IMR-90 (cell line): ENCODE measurements around the gene HOXB2. TPM values are rescaled to one million over a fixed set of nuclear protein-coding genes. Genes with fewer than 3 reads are reported as not detected.

Experiments
- ATAC-seq: fragments of 200-7000 bp; cut with Tn5 transposase; 2 replicates; pipeline ENCODE4 v1.9.1; 2020; ENCODE audit warnings: low read depth, mild to moderate bottlenecking, moderate library complexity
- BruUV-seq: library from RNA; stranded (reverse); fragments of 400-500 nt; replicated peaks from 2 replicates; lab custom pipeline; 2021; lab: Mats Ljungman, UMichigan
- CTCF ChIA-PET: fragments of 300-600 bp; formaldehyde crosslinking; extraction: SDS; loops from one replicate; lab custom pipeline; 2021; ENCODE audit warnings: antibody characterized with exemption; lab: Yijun Ruan, JAX
- POLR2A ChIA-PET: fragments of 300-600 bp; sonication (Branson Sonifier 250); formaldehyde crosslinking; loops from one replicate; lab custom pipeline; 2022; ENCODE audit warnings: antibody characterized with exemption; ENCODE audit not compliant: unreplicated experiment; lab: Charles Lee
- DNase-seq: peaks from one replicate; pipeline ENCODE4 v3.0.0; 2013
- H2AFZ ChIP-seq: replicated peaks from 2 replicates; pipeline ENCODE3; 2013; ENCODE audit warnings: low read length, mild to moderate bottlenecking; ENCODE audit not compliant: poor library complexity
- H2AK5ac ChIP-seq: 2 replicates; pipeline ENCODE4 v1.6.1; 2013; ENCODE audit warnings: low read depth, low read length, inconsistent platforms
- H2AK9ac ChIP-seq: replicated peaks from 2 replicates; pipeline ENCODE3; 2013; ENCODE audit warnings: mild to moderate bottlenecking, low read depth, low read length, moderate library complexity; ENCODE audit not compliant: poor library complexity
- H2BK120ac ChIP-seq: 2 replicates; pipeline ENCODE4 v1.6.1; 2013; ENCODE audit warnings: low read depth, low read length, inconsistent platforms
- H2BK15ac ChIP-seq: 3 replicates; pipeline ENCODE4 v1.6.1; 2013; ENCODE audit warnings: low read depth, low read length, inconsistent platforms
- H2BK20ac ChIP-seq: 2 replicates; pipeline ENCODE4 v1.6.1; 2013; ENCODE audit warnings: low read depth, mild to moderate bottlenecking, inconsistent platforms, low read length, moderate library complexity
- H2BK5ac ChIP-seq: 2 replicates; pipeline ENCODE4 v1.6.1; 2013; ENCODE audit warnings: mild to moderate bottlenecking, low read depth, low read length, inconsistent platforms; ENCODE audit not compliant: poor library complexity, severe bottlenecking
- H3K14ac ChIP-seq: replicated peaks from 2 replicates; pipeline ENCODE4 v1.6.1; 2013; ENCODE audit warnings: low read depth, low read length, inconsistent platforms
- H3K18ac ChIP-seq: 2 replicates; pipeline ENCODE4 v1.6.1; 2013; ENCODE audit warnings: low read depth, low read length, control low read depth
- H3K23ac ChIP-seq: 2 replicates; pipeline ENCODE4 v1.6.1; 2013; ENCODE audit warnings: low read depth, low read length, inconsistent platforms
- H3K27ac ChIP-seq: 2 replicates; pipeline ENCODE4 v1.5.1; 2013; ENCODE audit warnings: mild to moderate bottlenecking, control low read depth, low read length; ENCODE audit not compliant: insufficient read depth
- H3K27me3 ChIP-seq: 2 replicates; pipeline ENCODE4 v1.6.1; 2013; ENCODE audit warnings: low read length; ENCODE audit not compliant: control insufficient read depth, insufficient read depth
- H3K36me3 ChIP-seq: 2 replicates; pipeline ENCODE4 v1.6.1; 2013; ENCODE audit warnings: low read length, mixed read lengths; ENCODE audit not compliant: control insufficient read depth, insufficient read depth
- H3K4ac ChIP-seq: 2 replicates; pipeline ENCODE4 v1.6.1; 2013; ENCODE audit warnings: low read depth, low read length, inconsistent platforms
- H3K4me1 ChIP-seq: 2 replicates; pipeline ENCODE4 v1.6.1; 2013; ENCODE audit warnings: low read length, mixed read lengths; ENCODE audit not compliant: control insufficient read depth, insufficient read depth
- H3K4me2 ChIP-seq: 2 replicates; pipeline ENCODE4 v1.6.1; 2013; ENCODE audit warnings: low read depth, mild to moderate bottlenecking, control low read depth, low read length, moderate library complexity
- H3K4me3 ChIP-seq: 2 replicates; pipeline ENCODE4 v1.5.1; 2013; ENCODE audit warnings: low read depth, mild to moderate bottlenecking, control low read depth, low read length, moderate library complexity; ENCODE audit not compliant: insufficient read depth
- H3K56ac ChIP-seq: 2 replicates; pipeline ENCODE4 v1.6.1; 2013; ENCODE audit warnings: low read length, inconsistent platforms; ENCODE audit not compliant: insufficient read depth; ENCODE audit errors: extremely low read depth
- H3K79me1 ChIP-seq, 2 experiments: 2 replicates each; pipeline ENCODE4 v1.6.1; 2013; ENCODE audit warnings: low read length in 2 of 2, inconsistent platforms in 1 of 2, low read depth in 1 of 2
- H3K9ac ChIP-seq: 2 replicates; pipeline ENCODE4 v1.6.1; 2013; ENCODE audit warnings: low read depth, low read length, control low read depth
- H3K9me1 ChIP-seq: 2 replicates; pipeline ENCODE4 v1.6.1; 2013; ENCODE audit warnings: low read length, inconsistent platforms; ENCODE audit not compliant: insufficient read depth
- H3K9me3 ChIP-seq: 2 replicates; pipeline ENCODE4 v1.6.1; 2013; ENCODE audit warnings: low read length; ENCODE audit not compliant: control insufficient read depth, insufficient read depth
- H4K20me1 ChIP-seq: 2 replicates; pipeline ENCODE4 v1.6.1; 2013; ENCODE audit warnings: low read length, inconsistent platforms; ENCODE audit not compliant: insufficient read depth
- H4K5ac ChIP-seq: 2 replicates; pipeline ENCODE4 v1.6.1; 2013; ENCODE audit warnings: mild to moderate bottlenecking, low read depth, low read length, control low read depth
- H4K8ac ChIP-seq, 2 experiments: 2 replicates each; pipeline ENCODE4 v1.6.1; 2013; ENCODE audit warnings: low read depth in 2 of 2, low read length in 2 of 2, control low read depth in 1 of 2, inconsistent platforms in 1 of 2
- H4K91ac ChIP-seq: 2 replicates; pipeline ENCODE4 v1.6.1; 2013; ENCODE audit warnings: low read depth, low read length, inconsistent platforms; ENCODE audit not compliant: insufficient read depth
- BHLHE40 ChIP-seq: fragments of 150-350 bp; IDR thresholded peaks from 2 replicates; pipeline ENCODE4 v1.6.1; 2016; ENCODE audit warnings: mild to moderate bottlenecking, low read depth, low read length
- CEBPB ChIP-seq: IDR thresholded peaks from 2 replicates; pipeline ENCODE4 v1.6.1; 2012; ENCODE audit warnings: low read depth, low read length, improper control_type of control experiment
- CHD1 ChIP-seq: IDR thresholded peaks from 2 replicates; pipeline ENCODE4 v1.6.1; 2012; ENCODE audit warnings: low read depth, low read length, improper control_type of control experiment
- CTCF ChIP-seq: conservative IDR thresholded peaks from 2 replicates; pipeline ENCODE4 v1.5.1; 2012; ENCODE audit warnings: mild to moderate bottlenecking, low read depth, low read length, improper control_type of control experiment
- ELK1 ChIP-seq: fragments of 150-350 bp; IDR thresholded peaks from 2 replicates; pipeline ENCODE4 v1.6.1; 2016; ENCODE audit warnings: low read depth, mild to moderate bottlenecking, low read length, moderate library complexity, borderline replicate concordance
- MAFK ChIP-seq: IDR thresholded peaks from 2 replicates; pipeline ENCODE4 v1.6.1; 2012; ENCODE audit warnings: low read depth, low read length, improper control_type of control experiment
- MAZ ChIP-seq: IDR thresholded peaks from 2 replicates; pipeline ENCODE4 v1.6.1; 2012; ENCODE audit warnings: low read depth, mild to moderate bottlenecking, low read length, improper control_type of control experiment, moderate library complexity, borderline replicate concordance
- MXI1 ChIP-seq: IDR thresholded peaks from 2 replicates; pipeline ENCODE4 v1.6.1; 2012; ENCODE audit warnings: low read depth, mild to moderate bottlenecking, low read length, moderate library complexity, borderline replicate concordance
- RAD21 ChIP-seq: IDR thresholded peaks from 2 replicates; pipeline ENCODE4 v1.6.1; 2012; ENCODE audit warnings: low read length, improper control_type of control experiment
- RCOR1 ChIP-seq: IDR thresholded peaks from 2 replicates; pipeline ENCODE4 v1.6.1; 2012; ENCODE audit warnings: mild to moderate bottlenecking, low read length, improper control_type of control experiment; ENCODE audit not compliant: insufficient replicate concordance
- SMC3 ChIP-seq: fragments of 150-350 bp; IDR thresholded peaks from 2 replicates; pipeline ENCODE4 v1.6.1; 2016; ENCODE audit warnings: low read depth, mild to moderate bottlenecking, antibody characterized with exemption, low read length, moderate library complexity
- USF2 ChIP-seq: fragments of 150-350 bp; IDR thresholded peaks from 2 replicates; pipeline ENCODE4 v1.6.1; 2017; ENCODE audit warnings: mild to moderate bottlenecking, antibody characterized with exemption, low read length, low read depth
- WGBS, 2 experiments: methylation state at CpG; one replicate each; pipeline versions ENCODE4 v1.1.5 to v1.1.7; 2013; ENCODE audit warnings: missing lambda C conversion rate in 2 of 2; ENCODE audit not compliant: insufficient read length in 1 of 2; ENCODE audit errors: extremely low coverage in 2 of 2; 5-methylcytosine and 5-hydroxymethylcytosine counted together
- dilution Hi-C: fragments of 300-500 bp; cut with HindIII; formaldehyde crosslinking; loops from one replicate; pipeline ENCODE4 v1.14.3; 2018; ENCODE audit warnings: low sequenced_read_pairs; ENCODE audit not compliant: unreplicated experiment
- in situ Hi-C: fragments of 300-500 bp; cut with MboI; formaldehyde crosslinking; loops from 3 replicates; pipeline ENCODE4 v1.14.3; 2019; ENCODE audit warnings: low sequenced_read_pairs, inconsistent platforms, mixed read lengths
- intact Hi-C: fragments of 100-400 bp; cut with micrococcal nuclease; formaldehyde crosslinking; loops from 2 replicates; pipeline ENCODE4 v1.10.0; 2022
- polyA plus RNA-seq, 3 experiments: library from polyadenylated mRNA; depleted of rRNA; stranded (reverse); fragments of >200 nt; gene quantifications; 2 replicates each; pipeline ENCODE4 v1.2.3, GENCODE V29; 2012; ENCODE audit warnings: low replicate concordance in 1 of 3
- total RNA-seq: library from RNA; depleted of rRNA; stranded (reverse); fragments of >200 nt; gene quantifications from 2 replicates; pipeline ENCODE4 v1.2.3, GENCODE V29; 2012

The HOXB2 gene
- total and polyA plus RNA-seq, 2 of the 4 experiments (the other 2 are of a cell fraction): 2.7 to 29.9 TPM

- intact Hi-C loops (no loop called here), in situ Hi-C loops (no loop called here), dilution Hi-C loops (no loop called here)
- Histone ChIP-seq H2BK20ac (peak overlapping the region; percentile 66), H2BK120ac (peak overlapping the region; percentile 87), H4K8ac (peak overlapping the region; percentile 62 to 74), H4K91ac (peak overlapping the region; percentile 68), H3K18ac (peak overlapping the region; percentile 89), H2AFZ (peak overlapping the region; percentile 60), H3K9me3 (no peaks in the 10 kb centered on the region), H3K14ac (peak overlapping the region; percentile 66), H2AK9ac (peak overlapping the region; percentile 91), H3K9ac (peak overlapping the region; percentile 95), H3K4me2 (peak overlapping the region; percentile 92), H4K20me1 (peaks cover 21% of the 10 kb centered on the region), H3K79me1 (peaks cover 0 to 12% of the 10 kb centered on the region in 2 experiments; a peak in 1 of 4 replicates), H3K56ac (peak overlapping the region; percentile 91; the same call in 1 of the 2 replicates), H2BK15ac (peak overlapping the region; percentile 61; the same call in 2 of the 3 replicates), H3K9me1 (peaks cover 4% of the 10 kb centered on the region), H3K27ac (peak overlapping the region; percentile 93), H4K5ac (peak overlapping the region; percentile 95), H2AK5ac (peak overlapping the region; percentile 81), H3K23ac (peak overlapping the region; percentile 99), H3K36me3 (peaks cover 30% of the 10 kb centered on the region; the same call in 1 of the 2 replicates), H3K4ac (peak overlapping the region; percentile 98), H3K4me3 (no peak overlapping the region), H3K4me1 (peaks cover 69% of the 10 kb centered on the region), H2BK5ac (peak overlapping the region; percentile 95), H3K27me3 (no peaks in the 10 kb centered on the region)
- ATAC-seq: no peak
- ChIA-PET CTCF (interaction anchor here (1.0 kb wide), 1 partner anchor 208 kb away, joined by 3 read pairs; no protein-coding TSS in a partner anchor), POLR2A (interaction anchor here (0.6 to 0.9 kb wide), 5 partner anchors 14 to 538 kb away, joined by 3 to 10 read pairs (median 5); no protein-coding TSS in a partner anchor)
- BruUV-seq: no TSS peak
- DNase-seq: no peak
- no CpG with 5 or more reads among the region's 14 CpGs for WGBS, 2 experiments
- TF ChIP-seq MAZ (no peak), ELK1 (no peak), RAD21 (no peak), BHLHE40 (no peak), CHD1 (no peak), MXI1 (no peak), CEBPB (no peak), MAFK (no peak), USF2 (no peak), RCOR1 (no peak), CTCF (no peak), SMC3 (no peak)
Observed at GRCh38 chr17:48559840-48560817, 15.2 kb upstream of the HOXB2 start.
